ENCODE measurements around the gene ATXN1. TPM values are rescaled to one million over a fixed set of nuclear protein-coding genes. Genes with fewer than 3 reads are reported as not detected.
A peak's percentile ranks its signal among the peaks of the same experiment; 100 is the strongest.

ATXN1 gene
- total RNA-seq, 4 donors from 2014 or later, result 42.4 to 74.9 (median 52.1) TPM

- Histone ChIP-seq H3K4me1 (peaks cover 43 to 51% (median 48%) of the 10 kb centered on the region in 4 donors), H3K27me3 (no peaks in the 10 kb centered on the region), H3K27ac (replicated peaks in 1 of 4) (peak overlapping the region; percentile 7 to 56 (median 24)), H3K4me3 (peak overlapping the region in 1 of 4 donors; percentile 2), H3K9me3 (no peaks in the 10 kb centered on the region), H3K36me3 (no peaks in the 10 kb centered on the region)
- DNase-seq (ENCODE audit: extremely low spot score), result no peak
- intact Hi-C loops (cut with DNase I), result no loop called here
- 58% methylated on average over 13 of the region's 13 CpGs for WGBS
- TF ChIP-seq EP300 (IDR thresholded peaks at IDR 0.05) (no peak), POLR2A (IDR thresholded peaks at IDR 0.05; ENCODE audit: low read depth) (no peak), CTCF (IDR thresholded peaks at IDR 0.05) (no peak), POLR2AphosphoS5 (IDR thresholded peaks at IDR 0.05) (no peak)
Measured at GRCh38 chr6:16747232-16748024, 13.8 kb downstream of the ATXN1 start.

- 65% methylated on average over 3 of the region's 3 CpGs for WGBS
- TF ChIP-seq POLR2A (IDR thresholded peaks at IDR 0.05; ENCODE audit: low read depth), result no peak
- TF ChIP-seq POLR2AphosphoS5 (IDR thresholded peaks at IDR 0.05), result no peak
- TF ChIP-seq EP300 (IDR thresholded peaks at IDR 0.05), result no peak
- no peak for TF ChIP-seq CTCF (IDR thresholded peaks at IDR 0.05)
- intact Hi-C loops (cut with DNase I), result no loop called here
- Histone ChIP-seq H3K36me3 (no peaks in the 10 kb centered on the region), H3K4me3 (no peak overlapping the region), H3K4me1 (peaks cover 45 to 50% (median 47%) of the 10 kb centered on the region in 4 donors), H3K9me3 (no peaks in the 10 kb centered on the region), H3K27ac (replicated peaks in 1 of 4) (peak overlapping the region in 3 of 4 donors; percentile 7 to 56 (median 20)), H3K27me3 (no peaks in the 10 kb centered on the region)
- no peak for DNase-seq (ENCODE audit: extremely low spot score)
Measured at GRCh38 chr6:16746812-16747211, 14.4 kb downstream of the ATXN1 start.

GRCh38 chr6:16746401-16746800, 14.9 kb downstream of the ATXN1 start:
- 44% methylated on average over 3 of the region's 3 CpGs for WGBS
- H3K27ac ChIP-seq (replicated peaks in 1 of 4), result peak overlapping the region in 3 of 4 donors; percentile 7 to 56 (median 20)
- TF ChIP-seq POLR2A (IDR thresholded peaks at IDR 0.05; ENCODE audit: low read depth) (no peak), CTCF (IDR thresholded peaks at IDR 0.05) (no peak), POLR2AphosphoS5 (IDR thresholded peaks at IDR 0.05) (no peak), EP300 (IDR thresholded peaks at IDR 0.05) (no peak)
- peaks cover 48 to 53% (median 51%) of the 10 kb centered on the region in 4 donors for H3K4me1 ChIP-seq
- intact Hi-C loops (cut with DNase I), result no loop called here
- H3K9me3 ChIP-seq, result no peaks in the 10 kb centered on the region
- no peak overlapping the region for H3K4me3 ChIP-seq
- no peaks in the 10 kb centered on the region for H3K27me3 ChIP-seq
- no peak for DNase-seq (ENCODE audit: extremely low spot score)
- H3K36me3 ChIP-seq, result no peaks in the 10 kb centered on the region

- H3K4me1 ChIP-seq, result peaks cover 57 to 80% (median 75%) of the 10 kb centered on the region in 4 donors
- 93% methylated on average over 5 of the region's 5 CpGs for WGBS
- H3K9me3 ChIP-seq, result no peaks in the 10 kb centered on the region
- no peaks in the 10 kb centered on the region for H3K36me3 ChIP-seq
- no peak for DNase-seq (ENCODE audit: extremely low spot score)
- no peaks in the 10 kb centered on the region for H3K27me3 ChIP-seq
- intact Hi-C loops (cut with DNase I), result no loop called here
- no peak overlapping the region for H3K27ac ChIP-seq (replicated peaks in 1 of 4)
- TF ChIP-seq EP300 (IDR thresholded peaks at IDR 0.05) (no peak), CTCF (IDR thresholded peaks at IDR 0.05) (no peak), POLR2A (IDR thresholded peaks at IDR 0.05; ENCODE audit: low read depth) (no peak), POLR2AphosphoS5 (IDR thresholded peaks at IDR 0.05) (no peak)
- no peak overlapping the region for H3K4me3 ChIP-seq
Measured at GRCh38 chr6:16743664-16744210, 17.5 kb downstream of the ATXN1 start.
